Measurements from ENCODE around the gene MTCL3.

GRCh38 chr6:127513425-127513824 is 5.7 kb downstream of the MTCL3 start:
- TF ChIP-seq MAX (IDR thresholded peaks at IDR 0.05; ENCODE audit: insufficient read depth, insufficient read length) (no peak), POLR2A (IDR thresholded peaks at IDR 0.05; ENCODE audit: low read depth, low read length) (no peak)
